WTC11 (cell line): ENCODE data around the gene HSPA12A. TPM values are rescaled to one million over a fixed set of nuclear protein-coding genes. Genes with fewer than 3 reads are reported as not detected.

Experiments
- ATAC-seq: fragments of 200-7000 bp; cut with Tn5 transposase; 2 replicates; pipeline ENCODE4 v1.10.0; 2021; ENCODE audit warnings: mild to moderate bottlenecking, moderate library complexity
- CTCF ChIA-PET: fragments of 300-600 bp; sonication (Branson Sonifier 250); formaldehyde crosslinking; loops from one replicate; lab custom pipeline; 2021; ENCODE audit warnings: antibody characterized with exemption; lab: Charles Lee
- POLR2A ChIA-PET: fragments of 350-600 bp; sonication (Branson Sonifier 250); formaldehyde crosslinking; loops from one replicate; lab custom pipeline; 2021; ENCODE audit warnings: antibody characterized with exemption; lab: Charles Lee
- DNase-seq: peaks from one replicate; pipeline ENCODE4 v3.0.0; 2021; ENCODE audit warnings: low spot score
- H3K27ac Mint-ChIP-seq: 2 replicates; pipeline ENCODE4 v1.8.0; 2021; ENCODE audit warnings: mixed read lengths
- H3K27me3 Mint-ChIP-seq: 2 replicates; pipeline ENCODE4 v1.8.0; 2021; ENCODE audit warnings: low read depth, mild to moderate bottlenecking, moderate library complexity, mixed read lengths
- H3K36me3 Mint-ChIP-seq: 2 replicates; pipeline ENCODE4 v1.8.0; 2021; ENCODE audit warnings: mixed read lengths
- H3K4me1 Mint-ChIP-seq: 2 replicates; pipeline ENCODE4 v1.8.0; 2022; ENCODE audit warnings: mixed read lengths
- H3K4me3 Mint-ChIP-seq: 2 replicates; pipeline ENCODE4 v1.8.0; 2021; ENCODE audit warnings: mild to moderate bottlenecking, moderate library complexity, mixed read lengths
- H3K9me3 Mint-ChIP-seq: 2 replicates; pipeline ENCODE4 v1.8.0; 2021; ENCODE audit warnings: mixed read lengths
- AFF4 ChIP-seq: sonication (generic); formaldehyde crosslinking; IDR thresholded peaks from 2 replicates; pipeline ENCODE4 v1.8.1; 2023; ENCODE audit warnings: mild to moderate bottlenecking, missing genetic modification reagents, borderline replicate concordance
- ETV6 ChIP-seq: sonication (generic); formaldehyde crosslinking; IDR thresholded peaks from 2 replicates; pipeline ENCODE4 v1.8.1; 2022; ENCODE audit warnings: mild to moderate bottlenecking, missing genetic modification reagents
- FOXP1 ChIP-seq: sonication (generic); formaldehyde crosslinking; IDR thresholded peaks from 2 replicates; pipeline ENCODE4 v1.8.0; 2022; ENCODE audit warnings: missing genetic modification reagents, mild to moderate bottlenecking, moderate library complexity, borderline replicate concordance
- HMGXB4 ChIP-seq: sonication (generic); formaldehyde crosslinking; IDR thresholded peaks from 2 replicates; pipeline ENCODE4 v1.8.1; 2023; ENCODE audit warnings: mild to moderate bottlenecking, moderate library complexity, missing genetic modification reagents
- JUN ChIP-seq: sonication (generic); formaldehyde crosslinking; IDR thresholded peaks from 2 replicates; pipeline ENCODE4 v1.8.0; 2023; ENCODE audit warnings: mild to moderate bottlenecking, missing genetic modification reagents
- MYBL2 ChIP-seq: sonication (generic); formaldehyde crosslinking; IDR thresholded peaks from 2 replicates; pipeline ENCODE4 v1.8.1; 2023; ENCODE audit warnings: mild to moderate bottlenecking, moderate library complexity, missing genetic modification reagents
- NR1H2 ChIP-seq: sonication (generic); formaldehyde crosslinking; IDR thresholded peaks from 2 replicates; pipeline ENCODE4 v1.9.0; 2021; ENCODE audit warnings: mild to moderate bottlenecking, moderate library complexity, missing genetic modification reagents
- PRRX2 ChIP-seq: fragments of 250-450 bp; sonication (Bioruptor Pico); IDR thresholded peaks from 2 replicates; pipeline ENCODE4 v1.8.0; 2021; ENCODE audit warnings: mild to moderate bottlenecking
- TEAD1 ChIP-seq: sonication (generic); formaldehyde crosslinking; IDR thresholded peaks from 2 replicates; pipeline ENCODE4 v1.8.0; 2022; ENCODE audit warnings: mild to moderate bottlenecking, missing genetic modification reagents
- USF1 ChIP-seq: sonication (generic); formaldehyde crosslinking; IDR thresholded peaks from 2 replicates; pipeline ENCODE4 v1.8.0; 2022; ENCODE audit warnings: mild to moderate bottlenecking, missing genetic modification reagents
- ZMAT4 ChIP-seq: fragments of 250-450 bp; sonication (Bioruptor Pico); IDR thresholded peaks from 2 replicates; pipeline ENCODE4 v1.9.0; 2021; ENCODE audit warnings: mild to moderate bottlenecking
- ZNF121 ChIP-seq: sonication (generic); formaldehyde crosslinking; IDR thresholded peaks from 2 replicates; pipeline ENCODE4 v1.8.0; 2023; ENCODE audit warnings: missing genetic modification reagents
- ZNF671 ChIP-seq: fragments of 250-450 bp; sonication (Bioruptor Pico); IDR thresholded peaks from 2 replicates; pipeline ENCODE4 v1.8.0; 2021; ENCODE audit warnings: mild to moderate bottlenecking
- total RNA-seq: library from RNA; stranded (reverse); gene quantifications from 3 replicates; pipeline ENCODE4 v1.2.3, GENCODE V29; 2021
- TF ChIP-seq, protein P1 (sequence below): sonication (generic); formaldehyde crosslinking; IDR thresholded peaks from 2 replicates; pipeline ENCODE4 v1.8.1; 2022; ENCODE audit warnings: low read depth, missing genetic modification reagents, borderline replicate concordance
- TF ChIP-seq, protein P2 (sequence below): sonication (generic); formaldehyde crosslinking; IDR thresholded peaks from 2 replicates; pipeline ENCODE4 v1.8.1; 2023; ENCODE audit warnings: mild to moderate bottlenecking, missing genetic modification reagents, moderate library complexity
- TF ChIP-seq, protein P3 (sequence below): fragments of 250-450 bp; sonication (Bioruptor Pico); conservative IDR thresholded peaks from 2 replicates; pipeline ENCODE4 v1.9.0; 2021; ENCODE audit warnings: mild to moderate bottlenecking

Gene HSPA12A
- total RNA-seq, 1 experiment from 2014 or later: 7.2 TPM

DNA sequence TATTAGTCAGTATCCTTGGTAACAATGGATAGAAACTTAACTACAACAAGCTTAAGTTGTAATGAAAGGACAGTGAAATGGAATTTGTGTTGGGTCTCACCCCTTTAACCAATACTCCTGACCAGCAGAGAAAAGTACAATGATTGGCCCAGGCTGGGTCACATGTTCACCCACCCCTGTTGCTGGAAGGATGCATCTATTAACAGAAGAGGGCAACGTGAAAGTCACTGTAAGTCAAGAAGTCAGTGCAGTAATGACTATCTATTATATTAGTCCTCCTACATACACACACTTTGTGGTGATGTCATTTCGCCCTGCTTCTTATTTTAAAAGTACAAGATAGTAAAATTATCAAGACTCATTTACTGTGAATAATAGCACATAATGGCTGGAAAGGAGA lies 105.4 kb downstream of the HSPA12A start:
- H3K27me3 Mint-ChIP-seq: no peaks in the 10 kb centered on the region; the same call in 1 of the 2 replicates
- no peak overlapping the region for H3K4me3 Mint-ChIP-seq
- H3K9me3 Mint-ChIP-seq: peaks cover 9% of the 10 kb centered on the region
- POLR2A ChIA-PET: no interaction called here
- no peak for DNase-seq
- TF ChIP-seq, protein P1, sequence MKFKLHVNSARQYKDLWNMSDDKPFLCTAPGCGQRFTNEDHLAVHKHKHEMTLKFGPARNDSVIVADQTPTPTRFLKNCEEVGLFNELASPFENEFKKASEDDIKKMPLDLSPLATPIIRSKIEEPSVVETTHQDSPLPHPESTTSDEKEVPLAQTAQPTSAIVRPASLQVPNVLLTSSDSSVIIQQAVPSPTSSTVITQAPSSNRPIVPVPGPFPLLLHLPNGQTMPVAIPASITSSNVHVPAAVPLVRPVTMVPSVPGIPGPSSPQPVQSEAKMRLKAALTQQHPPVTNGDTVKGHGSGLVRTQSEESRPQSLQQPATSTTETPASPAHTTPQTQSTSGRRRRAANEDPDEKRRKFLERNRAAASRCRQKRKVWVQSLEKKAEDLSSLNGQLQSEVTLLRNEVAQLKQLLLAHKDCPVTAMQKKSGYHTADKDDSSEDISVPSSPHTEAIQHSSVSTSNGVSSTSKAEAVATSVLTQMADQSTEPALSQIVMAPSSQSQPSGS (CRISPR knock-in tag): no peak
- TF ChIP-seq, protein P2, sequence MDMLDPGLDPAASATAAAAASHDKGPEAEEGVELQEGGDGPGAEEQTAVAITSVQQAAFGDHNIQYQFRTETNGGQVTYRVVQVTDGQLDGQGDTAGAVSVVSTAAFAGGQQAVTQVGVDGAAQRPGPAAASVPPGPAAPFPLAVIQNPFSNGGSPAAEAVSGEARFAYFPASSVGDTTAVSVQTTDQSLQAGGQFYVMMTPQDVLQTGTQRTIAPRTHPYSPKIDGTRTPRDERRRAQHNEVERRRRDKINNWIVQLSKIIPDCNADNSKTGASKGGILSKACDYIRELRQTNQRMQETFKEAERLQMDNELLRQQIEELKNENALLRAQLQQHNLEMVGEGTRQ: peak; percentile 76
- TF ChIP-seq USF1 (CRISPR knock-in tag): peak; percentile 68
- TF ChIP-seq, all 79 proteins: peak for 2
- ATAC-seq: peak; percentile 41; the same call in 1 of the 2 replicates
- H3K36me3 Mint-ChIP-seq: no peaks in the 10 kb centered on the region
- no peak overlapping the region for H3K27ac Mint-ChIP-seq
- CTCF ChIA-PET: no interaction called here
- no peaks in the 10 kb centered on the region for H3K4me1 Mint-ChIP-seq

- Mint-ChIP-seq H3K27me3 (no peaks in the 10 kb centered on the region; the same call in 1 of the 2 replicates), H3K27ac (no peak overlapping the region), H3K9me3 (peaks cover 9% of the 10 kb centered on the region), H3K4me1 (no peaks in the 10 kb centered on the region), H3K36me3 (no peaks in the 10 kb centered on the region), H3K4me3 (no peak overlapping the region)
- DNase-seq (no peak), ATAC-seq (no peak)
- no peak for TF ChIP-seq ZNF121
- TF ChIP-seq NR1H2 (CRISPR knock-in tag): no peak
- POLR2A ChIA-PET: no interaction called here
- CTCF ChIA-PET: no interaction called here
Observed at GRCh38 chr10:116636385-116636784, 106.0 kb downstream of the HSPA12A start.

DNA sequence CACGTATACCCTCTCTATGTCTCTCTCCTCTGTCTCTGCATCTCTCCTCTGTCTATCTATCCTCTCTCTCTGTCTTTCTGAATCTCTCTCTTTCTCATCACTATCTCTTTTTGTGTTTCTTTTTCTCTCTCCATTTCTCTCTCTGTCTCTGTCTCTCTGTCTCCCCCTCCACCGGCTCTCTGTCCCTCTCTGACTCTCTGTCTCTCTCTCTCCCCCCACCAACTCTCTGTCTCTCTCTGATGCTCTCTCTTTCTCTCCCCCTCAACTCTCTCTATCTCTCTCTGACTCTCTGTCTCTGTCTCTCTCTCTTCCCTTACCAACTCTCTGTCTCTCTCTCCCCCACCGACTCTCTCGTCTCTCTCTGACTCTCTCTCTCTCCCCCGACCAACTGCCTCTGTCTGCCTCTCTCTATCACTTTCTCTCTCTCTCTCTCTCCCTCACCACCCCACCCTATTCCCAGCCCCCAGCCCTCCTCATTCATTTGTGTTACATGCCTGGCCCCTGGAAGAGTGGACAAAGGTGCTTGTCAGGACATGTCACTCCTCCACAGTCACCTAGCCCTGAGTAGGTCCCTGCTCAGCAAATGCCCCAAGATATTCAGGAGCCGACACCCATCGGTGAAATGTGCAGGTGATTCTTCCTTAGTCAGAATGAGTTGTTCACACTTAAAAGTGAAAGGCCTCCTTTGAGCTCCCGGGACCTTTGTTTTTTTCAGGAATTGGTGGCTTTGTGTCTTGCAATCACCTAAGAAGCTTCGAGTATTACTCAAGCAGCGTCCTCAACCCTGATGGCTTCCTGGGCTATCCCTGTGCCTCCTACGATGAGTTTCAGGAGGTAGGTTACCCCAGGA lies 108.0 kb downstream of the HSPA12A start:
- ChIA-PET CTCF (no interaction called here), POLR2A (no interaction called here)
- no peaks in the 10 kb centered on the region for H3K36me3 Mint-ChIP-seq
- H3K4me1 Mint-ChIP-seq: no peaks in the 10 kb centered on the region
- H3K27me3 Mint-ChIP-seq: no peaks in the 10 kb centered on the region
- DNase-seq (no peak), ATAC-seq (no peak)
- H3K4me3 Mint-ChIP-seq: no peak overlapping the region
- no peak overlapping the region for H3K27ac Mint-ChIP-seq
- no peaks in the 10 kb centered on the region for H3K9me3 Mint-ChIP-seq
- no peak for TF ChIP-seq AFF4 (CRISPR knock-in tag)
- TF ChIP-seq NR1H2 (CRISPR knock-in tag): no peak
- TF ChIP-seq, protein P3, sequence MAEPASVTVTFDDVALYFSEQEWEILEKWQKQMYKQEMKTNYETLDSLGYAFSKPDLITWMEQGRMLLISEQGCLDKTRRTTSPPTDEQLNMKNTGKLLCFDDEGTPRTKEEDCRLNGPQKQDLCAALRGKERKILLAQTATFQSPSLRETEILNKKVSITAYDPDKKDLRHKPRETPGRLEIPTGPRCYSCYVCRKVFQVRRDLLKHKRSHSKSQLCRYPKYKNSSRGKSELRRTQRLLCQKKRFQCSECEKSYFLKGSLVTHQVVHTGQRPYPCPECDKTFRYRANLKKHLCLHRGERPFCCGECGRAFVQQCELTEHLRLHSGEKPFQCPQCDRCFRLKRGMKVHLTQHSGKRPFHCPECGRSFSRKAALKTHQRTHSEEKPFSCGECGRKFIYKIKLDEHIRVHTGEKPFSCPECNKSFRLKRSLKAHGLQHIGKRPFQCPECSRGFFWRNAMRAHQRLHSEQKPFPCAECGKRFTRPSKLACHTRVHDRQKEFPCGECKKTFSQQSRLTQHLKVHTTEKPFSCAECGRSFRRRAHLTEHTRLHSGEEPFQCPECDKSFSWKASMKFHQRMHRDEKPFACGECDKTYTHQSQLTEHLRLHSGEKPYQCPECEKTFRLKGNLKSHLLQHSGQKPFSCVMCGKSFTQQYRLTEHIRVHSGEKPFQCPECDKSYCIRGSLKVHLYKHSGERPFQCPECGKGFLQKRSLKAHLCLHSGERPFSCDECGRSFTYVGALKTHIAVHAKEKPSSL (CRISPR knock-in tag): no peak
- no peak for TF ChIP-seq ZMAT4 (CRISPR knock-in tag)
- no peak for TF ChIP-seq PRRX2 (CRISPR knock-in tag)
- TF ChIP-seq ZNF671: no peak
- no peak for TF ChIP-seq TEAD1 (CRISPR knock-in tag)
- TF ChIP-seq USF1 (CRISPR knock-in tag): no peak
- TF ChIP-seq HMGXB4 (CRISPR knock-in tag): no peak
- TF ChIP-seq MYBL2 (CRISPR knock-in tag): no peak
- no peak for TF ChIP-seq FOXP1 (CRISPR knock-in tag)
- TF ChIP-seq ETV6 (CRISPR knock-in tag): no peak
- TF ChIP-seq JUN: no peak
